ENCODE results near the gene APRT. TPM values are rescaled to one million over a fixed set of nuclear protein-coding genes. Genes with fewer than 3 reads are reported as not detected.

Gene APRT
- total and polyA plus RNA-seq, 2 donors = 122 to 198 TPM

- peaks cover 0 to 14% of the 10 kb centered on the region in 2 donors for H3K27me3 ChIP-seq (ENCODE audit: control insufficient read depth in 2 of 2, insufficient read depth in 1 of 2, low read length in 1 of 2)
- DNase-seq (ENCODE audit: low read depth in 6 of 9, low spot score in 9 of 9) = peak in 4 of 9 donors; percentile 70 to 88 (median 74)
- H3K4me1 ChIP-seq (ENCODE audit: control insufficient read depth in 2 of 2, insufficient read depth in 2 of 2, low read length in 2 of 2) = peaks cover 24 to 74% of the 10 kb centered on the region in 2 donors
- H3K27ac ChIP-seq (ENCODE audit: low read depth in 1 of 2, low read length in 1 of 2) = peak overlapping the region; percentile 2 to 89
- peak overlapping the region in 1 of 2 donors; percentile 3 for H3K4me3 ChIP-seq (ENCODE audit: low read length in 2 of 2)
- no peaks in the 10 kb centered on the region for H3K36me3 ChIP-seq (ENCODE audit: control insufficient read depth in 2 of 2, insufficient read depth in 2 of 2, low read length in 1 of 2)
- 19% methylated on average over 28 of the region's 28 CpGs for WGBS
- H3K9me3 ChIP-seq (ENCODE audit: control insufficient read depth in 2 of 2, insufficient read depth in 1 of 2, low read length in 1 of 2) = no peaks in the 10 kb centered on the region
Observed at GRCh38 chr16:88781140-88782077, 30.3 kb downstream of the APRT start.

- Histone ChIP-seq H3K27ac (ENCODE audit: low read depth in 1 of 2, low read length in 1 of 2) (peak overlapping the region; percentile 66 to 89), H3K27me3 (ENCODE audit: control insufficient read depth in 2 of 2, insufficient read depth in 1 of 2, low read length in 1 of 2) (peaks cover 0 to 14% of the 10 kb centered on the region in 2 donors), H3K4me3 (ENCODE audit: low read length in 2 of 2) (peak overlapping the region in 1 of 2 donors; percentile 3), H3K36me3 (ENCODE audit: control insufficient read depth in 2 of 2, insufficient read depth in 2 of 2, low read length in 1 of 2) (no peaks in the 10 kb centered on the region), H3K4me1 (ENCODE audit: control insufficient read depth in 2 of 2, insufficient read depth in 2 of 2, low read length in 2 of 2) (peaks cover 24 to 70% of the 10 kb centered on the region in 2 donors), H3K9me3 (ENCODE audit: control insufficient read depth in 2 of 2, insufficient read depth in 1 of 2, low read length in 1 of 2) (no peaks in the 10 kb centered on the region)
- 72% methylated on average over 13 of the region's 13 CpGs for WGBS
- peak in 1 of 9 donors; percentile 35 for DNase-seq (ENCODE audit: low read depth in 6 of 9, low spot score in 9 of 9)
Observed at GRCh38 chr16:88780142-88781062, 31.3 kb downstream of the APRT start.

- Histone ChIP-seq H3K4me1 (ENCODE audit: control insufficient read depth in 2 of 2, insufficient read depth in 2 of 2, low read length in 2 of 2) (peaks cover 24 to 70% of the 10 kb centered on the region in 2 donors), H3K4me3 (ENCODE audit: low read length in 2 of 2) (no peak overlapping the region), H3K36me3 (ENCODE audit: control insufficient read depth in 2 of 2, insufficient read depth in 2 of 2, low read length in 1 of 2) (peaks cover 0 to 4% of the 10 kb centered on the region in 2 donors), H3K27me3 (ENCODE audit: control insufficient read depth in 2 of 2, insufficient read depth in 1 of 2, low read length in 1 of 2) (peaks cover 0 to 14% of the 10 kb centered on the region in 2 donors), H3K9me3 (ENCODE audit: control insufficient read depth in 2 of 2, insufficient read depth in 1 of 2, low read length in 1 of 2) (no peaks in the 10 kb centered on the region), H3K27ac (ENCODE audit: low read depth in 1 of 2, low read length in 1 of 2) (peak overlapping the region in 1 of 2 donors; percentile 89)
- no peak for DNase-seq (ENCODE audit: low read depth in 6 of 9, low spot score in 9 of 9)
- WGBS = 75% methylated on average over 34 of the region's 34 CpGs
Observed at GRCh38 chr16:88779406-88780141, 32.2 kb downstream of the APRT start.

- Histone ChIP-seq H3K4me1 (ENCODE audit: control insufficient read depth in 2 of 2, insufficient read depth in 2 of 2, low read length in 2 of 2) (peaks cover 19 to 66% of the 10 kb centered on the region in 2 donors), H3K27me3 (ENCODE audit: control insufficient read depth in 2 of 2, insufficient read depth in 1 of 2, low read length in 1 of 2) (peaks cover 0 to 8% of the 10 kb centered on the region in 2 donors), H3K4me3 (ENCODE audit: low read length in 2 of 2) (no peak overlapping the region), H3K36me3 (ENCODE audit: control insufficient read depth in 2 of 2, insufficient read depth in 2 of 2, low read length in 1 of 2) (peaks cover 0 to 4% of the 10 kb centered on the region in 2 donors), H3K27ac (ENCODE audit: low read depth in 1 of 2, low read length in 1 of 2) (no peak overlapping the region), H3K9me3 (ENCODE audit: control insufficient read depth in 2 of 2, insufficient read depth in 1 of 2, low read length in 1 of 2) (no peaks in the 10 kb centered on the region)
- 85% methylated on average over 30 of the region's 30 CpGs for WGBS
- no peak for DNase-seq (ENCODE audit: low read depth in 6 of 9, low spot score in 9 of 9)
Observed at GRCh38 chr16:88778541-88779065, 33.1 kb downstream of the APRT start.

GRCh38 chr16:88778271-88778525, 33.5 kb downstream of the APRT start:
- H3K27ac ChIP-seq (ENCODE audit: low read depth in 1 of 2, low read length in 1 of 2) = no peak overlapping the region
- no peak for DNase-seq (ENCODE audit: low read depth in 6 of 9, low spot score in 9 of 9)

GRCh38 chr16:88777471-88778270, 34.1 kb downstream of the APRT start:
- Histone ChIP-seq H3K4me1 (ENCODE audit: control insufficient read depth in 2 of 2, insufficient read depth in 2 of 2, low read length in 2 of 2) (peaks cover 13 to 66% of the 10 kb centered on the region in 2 donors), H3K4me3 (ENCODE audit: low read length in 2 of 2) (no peak overlapping the region), H3K36me3 (ENCODE audit: control insufficient read depth in 2 of 2, insufficient read depth in 2 of 2, low read length in 1 of 2) (peaks cover 0 to 4% of the 10 kb centered on the region in 2 donors), H3K27me3 (ENCODE audit: control insufficient read depth in 2 of 2, insufficient read depth in 1 of 2, low read length in 1 of 2) (peaks cover 0 to 6% of the 10 kb centered on the region in 2 donors), H3K27ac (ENCODE audit: low read depth in 1 of 2, low read length in 1 of 2) (no peak overlapping the region), H3K9me3 (ENCODE audit: control insufficient read depth in 2 of 2, insufficient read depth in 1 of 2, low read length in 1 of 2) (no peaks in the 10 kb centered on the region)
- WGBS = 58% methylated on average over 34 of the region's 34 CpGs
- DNase-seq (ENCODE audit: low read depth in 6 of 9, low spot score in 9 of 9) = peak in 1 of 9 donors; percentile 26

More at GRCh38 chr16:88778271-88778525, 33.5 kb downstream of the APRT start:
- peaks cover 0 to 4% of the 10 kb centered on the region in 2 donors for H3K36me3 ChIP-seq (ENCODE audit: control insufficient read depth in 2 of 2, insufficient read depth in 2 of 2, low read length in 1 of 2)
- peaks cover 0 to 6% of the 10 kb centered on the region in 2 donors for H3K27me3 ChIP-seq (ENCODE audit: control insufficient read depth in 2 of 2, insufficient read depth in 1 of 2, low read length in 1 of 2)
- no peaks in the 10 kb centered on the region for H3K9me3 ChIP-seq (ENCODE audit: control insufficient read depth in 2 of 2, insufficient read depth in 1 of 2, low read length in 1 of 2)
- no peak overlapping the region for H3K4me3 ChIP-seq (ENCODE audit: low read length in 2 of 2)
- peaks cover 16 to 66% of the 10 kb centered on the region in 2 donors for H3K4me1 ChIP-seq (ENCODE audit: control insufficient read depth in 2 of 2, insufficient read depth in 2 of 2, low read length in 2 of 2)
- WGBS = 31% methylated on average over 7 of the region's 7 CpGs

GRCh38 chr16:88775825-88776224, 35.9 kb downstream of the APRT start:
- Histone ChIP-seq H3K4me1 (ENCODE audit: control insufficient read depth in 2 of 2, insufficient read depth in 2 of 2, low read length in 2 of 2) (peaks cover 20 to 64% of the 10 kb centered on the region in 2 donors), H3K9me3 (ENCODE audit: control insufficient read depth in 2 of 2, insufficient read depth in 1 of 2, low read length in 1 of 2) (no peaks in the 10 kb centered on the region), H3K4me3 (ENCODE audit: low read length in 2 of 2) (no peak overlapping the region), H3K27me3 (ENCODE audit: control insufficient read depth in 2 of 2, insufficient read depth in 1 of 2, low read length in 1 of 2) (peaks cover 0 to 6% of the 10 kb centered on the region in 2 donors), H3K27ac (ENCODE audit: low read depth in 1 of 2, low read length in 1 of 2) (no peak overlapping the region), H3K36me3 (ENCODE audit: control insufficient read depth in 2 of 2, insufficient read depth in 2 of 2, low read length in 1 of 2) (peaks cover 0 to 4% of the 10 kb centered on the region in 2 donors)
- WGBS = 95% methylated on average over 18 of the region's 18 CpGs
- DNase-seq (ENCODE audit: low read depth in 6 of 9, low spot score in 9 of 9) = no peak

All from thymus (tissue), 11 donors.